WTC11 (cell line): ENCODE results near the gene MRAP. TPM values are rescaled to one million over a fixed set of nuclear protein-coding genes. Genes with fewer than 3 reads are reported as not detected.

Source experiments
- ATAC-seq: fragments of 200-7000 bp; cut with Tn5 transposase; 2 replicates; pipeline ENCODE4 v1.10.0; 2021; ENCODE audit warnings: mild to moderate bottlenecking, moderate library complexity
- CTCF ChIA-PET: fragments of 300-600 bp; sonication (Branson Sonifier 250); formaldehyde crosslinking; loops from one replicate; lab custom pipeline; 2021; ENCODE audit warnings: antibody characterized with exemption; lab: Charles Lee
- POLR2A ChIA-PET: fragments of 350-600 bp; sonication (Branson Sonifier 250); formaldehyde crosslinking; loops from one replicate; lab custom pipeline; 2021; ENCODE audit warnings: antibody characterized with exemption; lab: Charles Lee
- DNase-seq: peaks from one replicate; pipeline ENCODE4 v3.0.0; 2021; ENCODE audit warnings: low spot score
- H3K27ac Mint-ChIP-seq: 2 replicates; pipeline ENCODE4 v1.8.0; 2021; ENCODE audit warnings: mixed read lengths
- H3K27me3 Mint-ChIP-seq: 2 replicates; pipeline ENCODE4 v1.8.0; 2021; ENCODE audit warnings: low read depth, mild to moderate bottlenecking, moderate library complexity, mixed read lengths
- H3K36me3 Mint-ChIP-seq: 2 replicates; pipeline ENCODE4 v1.8.0; 2021; ENCODE audit warnings: mixed read lengths
- H3K4me1 Mint-ChIP-seq: 2 replicates; pipeline ENCODE4 v1.8.0; 2022; ENCODE audit warnings: mixed read lengths
- H3K4me3 Mint-ChIP-seq: 2 replicates; pipeline ENCODE4 v1.8.0; 2021; ENCODE audit warnings: mild to moderate bottlenecking, moderate library complexity, mixed read lengths
- H3K9me3 Mint-ChIP-seq: 2 replicates; pipeline ENCODE4 v1.8.0; 2021; ENCODE audit warnings: mixed read lengths
- GTF2I ChIP-seq: fragments of 250-450 bp; sonication (Bioruptor Pico); conservative IDR thresholded peaks from 2 replicates; pipeline ENCODE4 v1.4.0; 2021; ENCODE audit warnings: mild to moderate bottlenecking
- OVOL2 ChIP-seq: fragments of 250-450 bp; sonication (Bioruptor Pico); IDR thresholded peaks from 2 replicates; pipeline ENCODE4 v1.9.0; 2021; ENCODE audit warnings: mild to moderate bottlenecking, borderline replicate concordance
- PRDM15 ChIP-seq: sonication (generic); formaldehyde crosslinking; IDR thresholded peaks from 2 replicates; pipeline ENCODE4 v1.8.0; 2022; ENCODE audit warnings: missing genetic modification reagents
- TCF7 ChIP-seq: sonication (generic); formaldehyde crosslinking; IDR thresholded peaks from 2 replicates; pipeline ENCODE4 v1.8.0; 2022; ENCODE audit warnings: mild to moderate bottlenecking, low read depth, missing genetic modification reagents, moderate library complexity
- ZNF532 ChIP-seq: fragments of 250-450 bp; sonication (Bioruptor Pico); IDR thresholded peaks from 2 replicates; pipeline ENCODE4 v1.9.0; 2021; ENCODE audit warnings: mild to moderate bottlenecking, borderline replicate concordance
- total RNA-seq: library from RNA; stranded (reverse); gene quantifications from 3 replicates; pipeline ENCODE4 v1.2.3, GENCODE V29; 2021
- TF ChIP-seq, protein P1 (sequence below): sonication (generic); formaldehyde crosslinking; IDR thresholded peaks from 2 replicates; pipeline ENCODE4 v1.8.0; 2022; ENCODE audit warnings: mild to moderate bottlenecking, missing genetic modification reagents
- TF ChIP-seq, protein P2 (sequence below): sonication (generic); formaldehyde crosslinking; conservative IDR thresholded peaks from 2 replicates; pipeline ENCODE4 v1.8.1; 2023; ENCODE audit warnings: mild to moderate bottlenecking, low read depth, missing genetic modification reagents, moderate library complexity

MRAP gene
- total RNA-seq, 1 experiment from 2014 or later: not detected

DNA sequence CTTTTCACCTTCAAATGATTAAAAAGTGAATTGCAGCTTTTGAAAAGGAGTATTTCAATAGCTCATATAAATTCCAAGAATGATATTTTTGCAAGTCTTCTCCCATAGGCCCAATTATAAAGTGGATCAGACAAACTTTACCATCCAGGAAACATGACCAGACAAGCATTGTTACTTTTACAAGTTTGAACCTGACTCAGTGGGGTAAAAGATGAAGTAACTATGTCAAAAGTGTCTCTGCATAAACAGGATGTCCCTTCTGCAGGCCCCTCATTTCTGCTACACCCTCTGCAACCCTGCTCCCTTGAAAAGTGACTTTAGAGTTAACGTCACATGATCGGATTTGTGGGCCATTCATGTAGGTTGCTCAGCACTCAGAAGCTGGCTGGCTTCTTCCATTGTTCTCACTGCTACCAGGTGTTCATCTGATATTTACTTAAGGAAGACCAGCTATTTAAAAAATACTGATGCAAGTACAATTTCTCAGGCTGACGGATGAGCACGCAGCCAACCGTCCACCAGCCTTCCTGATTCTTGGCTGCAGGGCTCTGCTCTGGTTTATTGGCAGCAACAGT is 61.8 kb downstream of the MRAP start:
- DNase-seq (no peak), ATAC-seq (no peak)
- ChIA-PET POLR2A (no interaction called here), CTCF (no interaction called here)
- Mint-ChIP-seq H3K27me3 (no peaks in the 10 kb centered on the region), H3K36me3 (peaks cover 88% of the 10 kb centered on the region), H3K9me3 (no peaks in the 10 kb centered on the region), H3K4me3 (no peak overlapping the region), H3K4me1 (no peaks in the 10 kb centered on the region), H3K27ac (no peak overlapping the region)
- TF ChIP-seq OVOL2 (CRISPR knock-in tag) (no peak), PRDM15 (no peak), ZNF532 (no peak), GTF2I (no peak), TCF7 (CRISPR knock-in tag) (no peak)
- TF ChIP-seq, protein P1, sequence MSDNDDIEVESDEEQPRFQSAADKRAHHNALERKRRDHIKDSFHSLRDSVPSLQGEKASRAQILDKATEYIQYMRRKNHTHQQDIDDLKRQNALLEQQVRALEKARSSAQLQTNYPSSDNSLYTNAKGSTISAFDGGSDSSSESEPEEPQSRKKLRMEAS (CRISPR knock-in tag): no peak
- TF ChIP-seq, protein P2, sequence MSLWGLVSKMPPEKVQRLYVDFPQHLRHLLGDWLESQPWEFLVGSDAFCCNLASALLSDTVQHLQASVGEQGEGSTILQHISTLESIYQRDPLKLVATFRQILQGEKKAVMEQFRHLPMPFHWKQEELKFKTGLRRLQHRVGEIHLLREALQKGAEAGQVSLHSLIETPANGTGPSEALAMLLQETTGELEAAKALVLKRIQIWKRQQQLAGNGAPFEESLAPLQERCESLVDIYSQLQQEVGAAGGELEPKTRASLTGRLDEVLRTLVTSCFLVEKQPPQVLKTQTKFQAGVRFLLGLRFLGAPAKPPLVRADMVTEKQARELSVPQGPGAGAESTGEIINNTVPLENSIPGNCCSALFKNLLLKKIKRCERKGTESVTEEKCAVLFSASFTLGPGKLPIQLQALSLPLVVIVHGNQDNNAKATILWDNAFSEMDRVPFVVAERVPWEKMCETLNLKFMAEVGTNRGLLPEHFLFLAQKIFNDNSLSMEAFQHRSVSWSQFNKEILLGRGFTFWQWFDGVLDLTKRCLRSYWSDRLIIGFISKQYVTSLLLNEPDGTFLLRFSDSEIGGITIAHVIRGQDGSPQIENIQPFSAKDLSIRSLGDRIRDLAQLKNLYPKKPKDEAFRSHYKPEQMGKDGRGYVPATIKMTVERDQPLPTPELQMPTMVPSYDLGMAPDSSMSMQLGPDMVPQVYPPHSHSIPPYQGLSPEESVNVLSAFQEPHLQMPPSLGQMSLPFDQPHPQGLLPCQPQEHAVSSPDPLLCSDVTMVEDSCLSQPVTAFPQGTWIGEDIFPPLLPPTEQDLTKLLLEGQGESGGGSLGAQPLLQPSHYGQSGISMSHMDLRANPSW (CRISPR knock-in tag): no peak

Other genes with a start within 250 kb of the MRAP start
- gene MIS18A, start 19.8 kb upstream of the MRAP start, total RNA-seq: 55.9 to 60.6 TPM (median 58.4 TPM) in 3 replicates
- gene URB1, start 94.2 kb downstream of the MRAP start, total RNA-seq: 28.0 to 38.7 TPM (median 29.5 TPM) in 3 replicates
- 2.3 to 3.6 TPM (median 3.1 TPM) in 3 replicates for gene EVA1C, start 113.9 kb downstream of the MRAP start, total RNA-seq